ENCODE measurements around the gene ESR2.

DNA sequence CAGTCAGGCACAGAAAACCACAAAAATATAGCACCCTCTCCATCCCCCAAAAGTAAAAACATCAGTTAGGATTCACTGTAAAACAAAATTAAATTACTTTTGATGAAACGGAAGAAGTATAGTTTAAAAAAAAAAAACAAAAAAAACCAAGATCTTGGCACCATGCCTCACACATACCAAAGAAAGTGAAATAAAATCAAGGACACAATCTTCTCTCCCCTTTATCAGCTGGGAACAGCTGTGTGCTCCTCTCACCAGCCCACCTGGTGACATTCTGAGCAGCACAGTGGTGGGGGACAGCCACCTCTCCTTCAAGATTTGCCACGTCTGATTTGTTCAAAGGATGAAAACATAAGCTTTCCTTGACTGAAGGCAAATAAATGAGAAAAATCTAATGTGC lies 55.5 kb downstream of the ESR2 start:
- TF ChIP-seq POLR2A (IDR thresholded peaks at IDR 0.05) (no peak), POLR2AphosphoS5 (IDR thresholded peaks at IDR 0.05) (no peak)
- TF ChIP-seq, protein P1, sequence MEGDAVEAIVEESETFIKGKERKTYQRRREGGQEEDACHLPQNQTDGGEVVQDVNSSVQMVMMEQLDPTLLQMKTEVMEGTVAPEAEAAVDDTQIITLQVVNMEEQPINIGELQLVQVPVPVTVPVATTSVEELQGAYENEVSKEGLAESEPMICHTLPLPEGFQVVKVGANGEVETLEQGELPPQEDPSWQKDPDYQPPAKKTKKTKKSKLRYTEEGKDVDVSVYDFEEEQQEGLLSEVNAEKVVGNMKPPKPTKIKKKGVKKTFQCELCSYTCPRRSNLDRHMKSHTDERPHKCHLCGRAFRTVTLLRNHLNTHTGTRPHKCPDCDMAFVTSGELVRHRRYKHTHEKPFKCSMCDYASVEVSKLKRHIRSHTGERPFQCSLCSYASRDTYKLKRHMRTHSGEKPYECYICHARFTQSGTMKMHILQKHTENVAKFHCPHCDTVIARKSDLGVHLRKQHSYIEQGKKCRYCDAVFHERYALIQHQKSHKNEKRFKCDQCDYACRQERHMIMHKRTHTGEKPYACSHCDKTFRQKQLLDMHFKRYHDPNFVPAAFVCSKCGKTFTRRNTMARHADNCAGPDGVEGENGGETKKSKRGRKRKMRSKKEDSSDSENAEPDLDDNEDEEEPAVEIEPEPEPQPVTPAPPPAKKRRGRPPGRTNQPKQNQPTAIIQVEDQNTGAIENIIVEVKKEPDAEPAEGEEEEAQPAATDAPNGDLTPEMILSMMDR (IDR thresholded peaks at IDR 0.05): no peak

Data from transverse colon (tissue), 4 donors.